ENCODE results near the gene COL18A1. TPM values are rescaled to one million over a fixed set of nuclear protein-coding genes. Genes with fewer than 3 reads are reported as not detected.

COL18A1 gene
- total RNA-seq, 1 experiment from 2014 or later, result 3.3 TPM

DNA sequence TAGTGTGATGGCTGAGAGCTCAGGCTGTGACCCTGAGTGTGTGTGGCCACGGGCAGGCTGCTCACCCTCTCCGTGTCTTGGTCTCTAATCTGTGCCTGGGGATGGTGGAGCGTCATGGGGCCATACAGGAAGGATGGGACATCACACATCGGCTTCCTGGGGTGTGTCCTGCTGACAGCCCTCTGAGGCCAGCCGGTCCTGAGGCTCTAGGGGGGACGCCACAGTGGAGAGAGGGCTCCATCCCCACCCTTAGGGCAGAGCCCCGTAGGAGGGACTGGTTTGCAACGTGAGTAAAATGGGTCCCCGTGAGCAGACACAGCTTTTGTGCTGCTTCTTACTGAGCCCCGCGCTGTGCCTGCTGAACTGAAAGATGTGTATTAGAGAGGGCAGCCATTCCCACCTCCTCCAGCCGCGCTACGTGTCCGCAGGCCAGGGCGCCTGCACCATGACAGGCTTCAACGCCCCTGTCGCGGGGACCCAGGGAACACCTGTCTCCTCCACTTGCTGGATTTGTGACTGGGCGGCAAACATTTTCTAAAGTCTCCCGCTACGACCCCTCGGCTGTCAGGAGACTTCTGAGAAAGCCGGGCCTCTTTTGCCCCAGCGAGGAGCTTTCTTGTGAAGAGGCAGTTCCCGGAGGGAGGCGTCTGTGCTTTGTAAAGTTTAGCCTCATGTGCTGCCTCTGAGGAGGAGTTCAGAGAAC is 8.1 kb downstream of the COL18A1 start:
- Histone ChIP-seq H3K4me3 (ENCODE audit: low read depth, low read length, poor library complexity, severe bottlenecking) (no peak overlapping the region), H3K27me3 (replicated peaks; ENCODE audit: insufficient read depth, low read depth, low read length, poor library complexity) (no peaks in the 10 kb centered on the region), H3K4me1 (ENCODE audit: insufficient read depth, low read length, poor library complexity, severe bottlenecking) (no peaks in the 10 kb centered on the region), H3K27ac (ENCODE audit: low read depth, low read length, poor library complexity, severe bottlenecking) (no peak overlapping the region), H3K9me3 (ENCODE audit: low read depth, low read length, poor library complexity, severe bottlenecking) (no peaks in the 10 kb centered on the region), H3K36me3 (ENCODE audit: insufficient read depth, low read length, poor library complexity, severe bottlenecking) (no peaks in the 10 kb centered on the region)
- DNase-seq (ENCODE audit: low spot score), result no peak
- no TSS peak for BruUV-seq (replicated peaks)
- intact Hi-C loops (cut with micrococcal nuclease; ENCODE audit: unreplicated experiment), result no loop called here
- TF ChIP-seq EZH2 (IDR thresholded peaks at IDR 0.05; ENCODE audit: borderline replicate concordance, low read depth, low read length, poor library complexity, severe bottlenecking), result no peak
- TF ChIP-seq CTCF (conservative IDR thresholded peaks at IDR 0.05; ENCODE audit: low read depth, low read length), result no peak
- ChIA-PET POLR2A (ENCODE audit: low non-redundant PET) (no interaction called here), CTCF (no interaction called here)

- Histone ChIP-seq H3K9me3 (ENCODE audit: low read depth, low read length, poor library complexity, severe bottlenecking) (no peaks in the 10 kb centered on the region), H3K27ac (ENCODE audit: low read depth, low read length, poor library complexity, severe bottlenecking) (no peak overlapping the region), H3K4me3 (ENCODE audit: low read depth, low read length, poor library complexity, severe bottlenecking) (no peak overlapping the region), H3K27me3 (replicated peaks; ENCODE audit: insufficient read depth, low read depth, low read length, poor library complexity) (no peaks in the 10 kb centered on the region), H3K36me3 (ENCODE audit: insufficient read depth, low read length, poor library complexity, severe bottlenecking) (no peaks in the 10 kb centered on the region), H3K4me1 (ENCODE audit: insufficient read depth, low read length, poor library complexity, severe bottlenecking) (no peaks in the 10 kb centered on the region)
- ChIA-PET CTCF (no interaction called here), POLR2A (ENCODE audit: low non-redundant PET) (no interaction called here)
- TF ChIP-seq CTCF (conservative IDR thresholded peaks at IDR 0.05; ENCODE audit: low read depth, low read length) (no peak), EZH2 (IDR thresholded peaks at IDR 0.05; ENCODE audit: borderline replicate concordance, low read depth, low read length, poor library complexity, severe bottlenecking) (no peak)
- no peak for DNase-seq (ENCODE audit: low spot score)
- intact Hi-C loops (cut with micrococcal nuclease; ENCODE audit: unreplicated experiment), result no loop called here
- no TSS peak for BruUV-seq (replicated peaks)
These were observed 9.0 kb downstream of the COL18A1 start for GRCh38 chr21:45413922-45414321.

DNA sequence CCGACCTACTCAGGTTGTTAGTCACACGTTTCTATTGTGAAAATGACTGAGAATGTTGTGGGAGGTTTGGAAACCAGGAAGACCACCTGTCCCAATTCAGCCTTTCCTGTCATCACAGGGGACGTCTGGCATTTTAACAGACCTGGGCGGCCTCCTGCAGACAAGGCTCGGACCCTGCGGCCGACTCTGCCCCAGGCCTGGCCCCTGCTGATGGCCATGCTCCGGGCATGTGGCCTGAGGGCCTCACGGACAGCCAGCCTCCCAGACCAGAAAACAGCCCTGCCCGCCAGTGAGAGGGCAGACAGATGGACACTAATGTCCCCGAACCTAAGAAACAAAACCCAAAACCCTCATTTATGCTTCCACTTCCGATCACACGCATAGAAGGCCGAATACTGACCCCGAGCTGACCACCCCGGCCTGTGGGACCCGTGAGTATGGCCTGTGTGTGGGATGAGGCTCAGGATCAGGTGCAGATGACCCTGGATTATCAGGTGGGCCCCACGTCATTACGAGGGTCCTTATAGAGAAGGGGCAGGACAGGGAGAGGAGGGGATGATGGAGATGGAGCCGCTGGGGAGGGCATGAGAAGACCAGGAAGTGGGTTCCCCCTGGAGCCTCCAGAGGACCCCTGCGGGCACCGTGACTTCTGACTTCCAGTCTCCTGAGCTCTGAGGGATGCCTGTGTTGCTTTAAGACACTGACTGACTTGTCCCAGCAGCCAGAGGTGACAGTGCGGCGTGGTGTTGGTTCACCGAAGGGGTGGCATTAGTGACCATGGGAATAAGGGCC is 9.6 kb downstream of the COL18A1 start:
- TF ChIP-seq CTCF (conservative IDR thresholded peaks at IDR 0.05; ENCODE audit: low read depth, low read length) (no peak), EZH2 (IDR thresholded peaks at IDR 0.05; ENCODE audit: borderline replicate concordance, low read depth, low read length, poor library complexity, severe bottlenecking) (no peak)
- Histone ChIP-seq H3K36me3 (ENCODE audit: insufficient read depth, low read length, poor library complexity, severe bottlenecking) (no peaks in the 10 kb centered on the region), H3K4me1 (ENCODE audit: insufficient read depth, low read length, poor library complexity, severe bottlenecking) (no peaks in the 10 kb centered on the region), H3K4me3 (ENCODE audit: low read depth, low read length, poor library complexity, severe bottlenecking) (no peak overlapping the region), H3K27me3 (replicated peaks; ENCODE audit: insufficient read depth, low read depth, low read length, poor library complexity) (no peaks in the 10 kb centered on the region), H3K27ac (ENCODE audit: low read depth, low read length, poor library complexity, severe bottlenecking) (no peak overlapping the region), H3K9me3 (ENCODE audit: low read depth, low read length, poor library complexity, severe bottlenecking) (no peaks in the 10 kb centered on the region)
- intact Hi-C loops (cut with micrococcal nuclease; ENCODE audit: unreplicated experiment), result no loop called here
- DNase-seq (ENCODE audit: low spot score), result no peak
- ChIA-PET POLR2A (ENCODE audit: low non-redundant PET) (no interaction called here), CTCF (no interaction called here)
- no TSS peak for BruUV-seq (replicated peaks)
